OCI-LY7 (cell line): ENCODE data around the gene ZPR1.
"Not testable (repeated sequence)": the region's sequence is repeated elsewhere in the genome, so short reads cannot be mapped to it uniquely, and the experiment has no call there.

Source experiments
- EZH2phosphoT487 ChIP-seq: fragments of 200-600 bp; sonication (generic); IDR thresholded peaks from 2 replicates; pipeline ENCODE4 v1.6.1; 2018; ENCODE audit warnings: low read depth, borderline replicate concordance, mild to moderate bottlenecking, mixed run types, antibody characterized with exemption, low read length, moderate library complexity, mixed read lengths
- TF ChIP-seq, protein P1 (sequence below): fragments of 200-600 bp; sonication (generic); conservative IDR thresholded peaks from 2 replicates; pipeline ENCODE4 v1.5.1; 2014; ENCODE audit warnings: mild to moderate bottlenecking, antibody characterized with exemption, low read length, moderate library complexity, mixed read lengths

DNA sequence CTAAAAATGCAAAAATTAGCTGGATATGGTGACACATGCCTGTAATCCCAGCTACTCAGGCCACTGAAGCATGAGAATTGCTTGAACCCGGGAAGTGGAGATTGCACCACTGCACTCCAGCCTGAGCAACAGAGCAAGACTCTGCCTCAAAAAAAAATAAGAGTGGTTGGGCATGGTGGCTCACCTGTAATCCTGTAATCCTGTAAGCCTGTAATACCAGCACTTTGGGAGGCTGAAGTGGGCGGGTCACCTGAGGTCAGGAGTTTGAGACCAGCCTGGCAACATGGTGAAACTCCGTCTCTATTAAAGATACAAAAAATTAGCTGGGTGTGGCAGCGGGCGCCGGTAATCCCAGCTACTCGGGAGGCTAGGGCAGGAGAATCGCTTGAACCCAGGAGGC lies 31.8 kb downstream of the ZPR1 start:
- TF ChIP-seq, protein P1, sequence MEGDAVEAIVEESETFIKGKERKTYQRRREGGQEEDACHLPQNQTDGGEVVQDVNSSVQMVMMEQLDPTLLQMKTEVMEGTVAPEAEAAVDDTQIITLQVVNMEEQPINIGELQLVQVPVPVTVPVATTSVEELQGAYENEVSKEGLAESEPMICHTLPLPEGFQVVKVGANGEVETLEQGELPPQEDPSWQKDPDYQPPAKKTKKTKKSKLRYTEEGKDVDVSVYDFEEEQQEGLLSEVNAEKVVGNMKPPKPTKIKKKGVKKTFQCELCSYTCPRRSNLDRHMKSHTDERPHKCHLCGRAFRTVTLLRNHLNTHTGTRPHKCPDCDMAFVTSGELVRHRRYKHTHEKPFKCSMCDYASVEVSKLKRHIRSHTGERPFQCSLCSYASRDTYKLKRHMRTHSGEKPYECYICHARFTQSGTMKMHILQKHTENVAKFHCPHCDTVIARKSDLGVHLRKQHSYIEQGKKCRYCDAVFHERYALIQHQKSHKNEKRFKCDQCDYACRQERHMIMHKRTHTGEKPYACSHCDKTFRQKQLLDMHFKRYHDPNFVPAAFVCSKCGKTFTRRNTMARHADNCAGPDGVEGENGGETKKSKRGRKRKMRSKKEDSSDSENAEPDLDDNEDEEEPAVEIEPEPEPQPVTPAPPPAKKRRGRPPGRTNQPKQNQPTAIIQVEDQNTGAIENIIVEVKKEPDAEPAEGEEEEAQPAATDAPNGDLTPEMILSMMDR, result not testable (repeated sequence)
- TF ChIP-seq EZH2phosphoT487, result not testable (repeated sequence)
